GM12801 (cell line): ENCODE results near the gene RAB6A.

Experiments
- CTCF ChIP-seq: IDR thresholded peaks from one replicate; pipeline ENCODE4 v1.5.1; 2011; ENCODE audit warnings: control low read depth; ENCODE audit not compliant: insufficient read length; ENCODE audit errors: extremely low read depth

RAB6A gene

GRCh38 chr11:73705053-73705452, 55.8 kb downstream of the RAB6A start:
- no peak for TF ChIP-seq CTCF

- TF ChIP-seq CTCF = no peak
Measured at GRCh38 chr11:73693899-73694525, 66.9 kb downstream of the RAB6A start.

GRCh38 chr11:73680687-73681086, 80.2 kb downstream of the RAB6A start:
- TF ChIP-seq CTCF = no peak

GRCh38 chr11:73671701-73672100, 89.2 kb downstream of the RAB6A start:
- no peak for TF ChIP-seq CTCF

GRCh38 chr11:73670808-73671207, 90.1 kb downstream of the RAB6A start:
- no peak for TF ChIP-seq CTCF

- no peak for TF ChIP-seq CTCF
Measured at GRCh38 chr11:73667891-73668290, 93.0 kb downstream of the RAB6A start.

GRCh38 chr11:73664877-73665276, 96.0 kb downstream of the RAB6A start:
- TF ChIP-seq CTCF = no peak
